ENCODE measurements around the gene OGFRL1. TPM values are rescaled to one million over a fixed set of nuclear protein-coding genes. Genes with fewer than 3 reads are reported as not detected.

Gene OGFRL1
- 1 to 10 TPM; 3.0 to 5.0 TPM for total RNA-seq

GRCh38 chr6:71288228-71289038, at the start of gene OGFRL1:
Gene OGFRL1 (plus strand): TSS chr6:71288811. CDS start chr6:71288937, 126 bp downstream.
- Mint-ChIP-seq H3K4me3 (peak within 1 kb of the TSS; percentile 71), H3K4me1 (peaks cover 33% of the 10 kb centered on the region), H3K27me3 (peaks cover 16% of the 10 kb centered on the region), H3K36me3 (no peaks in the 10 kb centered on the region), H3K9me3 (ENCODE audit: low read depth) (no peaks in the 10 kb centered on the region), H3K27ac (peak within 1 kb of the TSS; percentile 68)
- CTCF ChIA-PET = interaction anchor here (0.5 to 1.5 kb wide), 5 partner anchors 9 to 333 kb away, joined by 3 to 5 read pairs (median 3); no protein-coding TSS in a partner anchor
- ATAC-seq = peak; percentile 92
- DNase-seq = peak; percentile 79

GRCh38 chr6:71239694-71240093, 48.9 kb upstream of the OGFRL1 start:
- Mint-ChIP-seq H3K36me3 (no peaks in the 10 kb centered on the region), H3K4me3 (no peak overlapping the region), H3K9me3 (ENCODE audit: low read depth) (no peaks in the 10 kb centered on the region), H3K27ac (no peak overlapping the region), H3K27me3 (peaks cover 3% of the 10 kb centered on the region), H3K4me1 (no peaks in the 10 kb centered on the region)
- CTCF ChIA-PET = no interaction called here
- DNase-seq (no peak), ATAC-seq (no peak)

- H3K4me1 Mint-ChIP-seq = no peaks in the 10 kb centered on the region
- CTCF ChIA-PET = no interaction called here
- H3K9me3 Mint-ChIP-seq (ENCODE audit: low read depth) = no peaks in the 10 kb centered on the region
- H3K36me3 Mint-ChIP-seq = no peaks in the 10 kb centered on the region
- H3K27me3 Mint-ChIP-seq = no peaks in the 10 kb centered on the region
- no peak overlapping the region for H3K4me3 Mint-ChIP-seq
- DNase-seq (no peak), ATAC-seq (no peak)
- H3K27ac Mint-ChIP-seq = no peak overlapping the region
Observed at GRCh38 chr6:71245265-71246049, 43.2 kb upstream of the OGFRL1 start.

GRCh38 chr6:71246596-71246995, 42.0 kb upstream of the OGFRL1 start:
- no peak overlapping the region for H3K27ac Mint-ChIP-seq
- DNase-seq = no peak
- H3K27me3 Mint-ChIP-seq = no peaks in the 10 kb centered on the region
- no peak overlapping the region for H3K4me3 Mint-ChIP-seq
- no peak for ATAC-seq
- H3K36me3 Mint-ChIP-seq = no peaks in the 10 kb centered on the region
- CTCF ChIA-PET = no interaction called here
- H3K9me3 Mint-ChIP-seq (ENCODE audit: low read depth) = no peaks in the 10 kb centered on the region
- H3K4me1 Mint-ChIP-seq = no peaks in the 10 kb centered on the region

- Mint-ChIP-seq H3K27me3 (peaks cover 3% of the 10 kb centered on the region), H3K4me1 (no peaks in the 10 kb centered on the region), H3K4me3 (no peak overlapping the region), H3K27ac (no peak overlapping the region), H3K36me3 (no peaks in the 10 kb centered on the region), H3K9me3 (ENCODE audit: low read depth) (no peaks in the 10 kb centered on the region)
- DNase-seq (no peak), ATAC-seq (no peak)
- CTCF ChIA-PET = no interaction called here
Observed at GRCh38 chr6:71248306-71248765, 40.3 kb upstream of the OGFRL1 start.

- no peaks in the 10 kb centered on the region for H3K36me3 Mint-ChIP-seq
- H3K4me1 Mint-ChIP-seq = no peaks in the 10 kb centered on the region
- H3K9me3 Mint-ChIP-seq (ENCODE audit: low read depth) = no peaks in the 10 kb centered on the region
- H3K27ac Mint-ChIP-seq = no peak overlapping the region
- DNase-seq = no peak
- ATAC-seq = no peak
- H3K27me3 Mint-ChIP-seq = peaks cover 3% of the 10 kb centered on the region
- CTCF ChIA-PET = no interaction called here
- H3K4me3 Mint-ChIP-seq = no peak overlapping the region
Observed at GRCh38 chr6:71248878-71249544, 39.6 kb upstream of the OGFRL1 start.

- CTCF ChIA-PET = no interaction called here
- no peaks in the 10 kb centered on the region for H3K36me3 Mint-ChIP-seq
- DNase-seq (no peak), ATAC-seq (no peak)
- no peaks in the 10 kb centered on the region for H3K4me1 Mint-ChIP-seq
- no peak overlapping the region for H3K4me3 Mint-ChIP-seq
- H3K27ac Mint-ChIP-seq = no peak overlapping the region
- peaks cover 3% of the 10 kb centered on the region for H3K27me3 Mint-ChIP-seq
- H3K9me3 Mint-ChIP-seq (ENCODE audit: low read depth) = no peaks in the 10 kb centered on the region
Observed at GRCh38 chr6:71250099-71250602, 38.5 kb upstream of the OGFRL1 start.

GRCh38 chr6:71252410-71252809, 36.2 kb upstream of the OGFRL1 start:
- Mint-ChIP-seq H3K36me3 (no peaks in the 10 kb centered on the region), H3K27me3 (peaks cover 5% of the 10 kb centered on the region), H3K4me3 (no peak overlapping the region), H3K9me3 (ENCODE audit: low read depth) (no peaks in the 10 kb centered on the region), H3K4me1 (no peaks in the 10 kb centered on the region), H3K27ac (no peak overlapping the region)
- DNase-seq (no peak), ATAC-seq (no peak)
- CTCF ChIA-PET = interaction anchor here (0.7 kb wide), 1 partner anchor 14 kb away, joined by 4 read pairs; no protein-coding TSS in a partner anchor

- Mint-ChIP-seq H3K27ac (no peak overlapping the region), H3K4me3 (no peak overlapping the region), H3K4me1 (no peaks in the 10 kb centered on the region), H3K9me3 (ENCODE audit: low read depth) (no peaks in the 10 kb centered on the region), H3K27me3 (peaks cover 5% of the 10 kb centered on the region), H3K36me3 (no peaks in the 10 kb centered on the region)
- CTCF ChIA-PET = no interaction called here
- ATAC-seq = no peak
- DNase-seq = no peak
Observed at GRCh38 chr6:71252960-71253359, 35.7 kb upstream of the OGFRL1 start.

GRCh38 chr6:71254323-71254722, 34.3 kb upstream of the OGFRL1 start:
- Mint-ChIP-seq H3K36me3 (no peaks in the 10 kb centered on the region), H3K4me3 (no peak overlapping the region), H3K27me3 (peaks cover 5% of the 10 kb centered on the region), H3K4me1 (no peaks in the 10 kb centered on the region), H3K9me3 (ENCODE audit: low read depth) (no peaks in the 10 kb centered on the region), H3K27ac (no peak overlapping the region)
- ATAC-seq = no peak
- no peak for DNase-seq
- CTCF ChIA-PET = no interaction called here

GRCh38 chr6:71258078-71258866, 30.3 kb upstream of the OGFRL1 start:
- DNase-seq (no peak), ATAC-seq (no peak)
- no peak overlapping the region for H3K4me3 Mint-ChIP-seq
- no peak overlapping the region for H3K27ac Mint-ChIP-seq
- no peaks in the 10 kb centered on the region for H3K36me3 Mint-ChIP-seq
- no peaks in the 10 kb centered on the region for H3K9me3 Mint-ChIP-seq (ENCODE audit: low read depth)
- H3K27me3 Mint-ChIP-seq = peaks cover 13% of the 10 kb centered on the region
- no peaks in the 10 kb centered on the region for H3K4me1 Mint-ChIP-seq
- CTCF ChIA-PET = no interaction called here

GRCh38 chr6:71259888-71260604, 28.6 kb upstream of the OGFRL1 start:
- Mint-ChIP-seq H3K9me3 (ENCODE audit: low read depth) (no peaks in the 10 kb centered on the region), H3K36me3 (no peaks in the 10 kb centered on the region), H3K27ac (no peak overlapping the region), H3K4me3 (no peak overlapping the region), H3K27me3 (peaks cover 13% of the 10 kb centered on the region), H3K4me1 (no peaks in the 10 kb centered on the region)
- CTCF ChIA-PET = no interaction called here
- DNase-seq = no peak
- ATAC-seq = no peak

Data from activated CD8-positive, alpha-beta memory T cell treated with anti-CD3 and anti-CD28 coated beads, Interleukin-2, amount 10 ng/mL, durations not matched to agents 7 days and 5 days (primary cell).